ENCODE data around the gene PGM3. TPM values are rescaled to one million over a fixed set of nuclear protein-coding genes. Genes with fewer than 3 reads are reported as not detected.
"Not testable (repeated sequence)": the region's sequence is repeated elsewhere in the genome, so short reads cannot be mapped to it uniquely, and the experiment has no call there.

The PGM3 gene, protein sequence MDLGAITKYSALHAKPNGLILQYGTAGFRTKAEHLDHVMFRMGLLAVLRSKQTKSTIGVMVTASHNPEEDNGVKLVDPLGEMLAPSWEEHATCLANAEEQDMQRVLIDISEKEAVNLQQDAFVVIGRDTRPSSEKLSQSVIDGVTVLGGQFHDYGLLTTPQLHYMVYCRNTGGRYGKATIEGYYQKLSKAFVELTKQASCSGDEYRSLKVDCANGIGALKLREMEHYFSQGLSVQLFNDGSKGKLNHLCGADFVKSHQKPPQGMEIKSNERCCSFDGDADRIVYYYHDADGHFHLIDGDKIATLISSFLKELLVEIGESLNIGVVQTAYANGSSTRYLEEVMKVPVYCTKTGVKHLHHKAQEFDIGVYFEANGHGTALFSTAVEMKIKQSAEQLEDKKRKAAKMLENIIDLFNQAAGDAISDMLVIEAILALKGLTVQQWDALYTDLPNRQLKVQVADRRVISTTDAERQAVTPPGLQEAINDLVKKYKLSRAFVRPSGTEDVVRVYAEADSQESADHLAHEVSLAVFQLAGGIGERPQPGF
- 59.4 TPM for polyA plus RNA-seq (ENCODE audit: insufficient read length)
- long read RNA-seq, donor 1, full-length matches to known transcripts = 6 of 6 reads
- long read RNA-seq, donor 1, partial matches to known transcripts = 0 of 6 reads
- long read RNA-seq, donor 1, other reads (novel, unspliced or antisense) = 0 of 6 reads
- long read RNA-seq, donor 2, full-length matches to known transcripts = 3 of 9 reads
- long read RNA-seq, donor 2, partial matches to known transcripts = 6 of 9 reads
- long read RNA-seq, donor 2, other reads (novel, unspliced or antisense) = 0 of 9 reads
- long read RNA-seq, donor 3, full-length matches to known transcripts = 3 of 3 reads
- long read RNA-seq, donor 3, partial matches to known transcripts = 0 of 3 reads
- long read RNA-seq, donor 3, other reads (novel, unspliced or antisense) = 0 of 3 reads
- long read RNA-seq, donor 4 = 0 reads
- long read RNA-seq, donor 5, full-length matches to known transcripts = 9 of 9 reads
- long read RNA-seq, donor 5, partial matches to known transcripts = 0 of 9 reads
- long read RNA-seq, donor 5, other reads (novel, unspliced or antisense) = 0 of 9 reads
- long read RNA-seq, donor 6, full-length matches to known transcripts = 2 of 28 reads
- long read RNA-seq, donor 6, partial matches to known transcripts = 26 of 28 reads
- long read RNA-seq, donor 6, other reads (novel, unspliced or antisense) = 0 of 28 reads
- long read RNA-seq, donor 7, full-length matches to known transcripts = 9 of 9 reads
- long read RNA-seq, donor 7, partial matches to known transcripts = 0 of 9 reads
- long read RNA-seq, donor 7, other reads (novel, unspliced or antisense) = 0 of 9 reads
- long read RNA-seq, donor 8, full-length matches to known transcripts = 3 of 3 reads
- long read RNA-seq, donor 8, partial matches to known transcripts = 0 of 3 reads
- long read RNA-seq, donor 8, other reads (novel, unspliced or antisense) = 0 of 3 reads

DNA sequence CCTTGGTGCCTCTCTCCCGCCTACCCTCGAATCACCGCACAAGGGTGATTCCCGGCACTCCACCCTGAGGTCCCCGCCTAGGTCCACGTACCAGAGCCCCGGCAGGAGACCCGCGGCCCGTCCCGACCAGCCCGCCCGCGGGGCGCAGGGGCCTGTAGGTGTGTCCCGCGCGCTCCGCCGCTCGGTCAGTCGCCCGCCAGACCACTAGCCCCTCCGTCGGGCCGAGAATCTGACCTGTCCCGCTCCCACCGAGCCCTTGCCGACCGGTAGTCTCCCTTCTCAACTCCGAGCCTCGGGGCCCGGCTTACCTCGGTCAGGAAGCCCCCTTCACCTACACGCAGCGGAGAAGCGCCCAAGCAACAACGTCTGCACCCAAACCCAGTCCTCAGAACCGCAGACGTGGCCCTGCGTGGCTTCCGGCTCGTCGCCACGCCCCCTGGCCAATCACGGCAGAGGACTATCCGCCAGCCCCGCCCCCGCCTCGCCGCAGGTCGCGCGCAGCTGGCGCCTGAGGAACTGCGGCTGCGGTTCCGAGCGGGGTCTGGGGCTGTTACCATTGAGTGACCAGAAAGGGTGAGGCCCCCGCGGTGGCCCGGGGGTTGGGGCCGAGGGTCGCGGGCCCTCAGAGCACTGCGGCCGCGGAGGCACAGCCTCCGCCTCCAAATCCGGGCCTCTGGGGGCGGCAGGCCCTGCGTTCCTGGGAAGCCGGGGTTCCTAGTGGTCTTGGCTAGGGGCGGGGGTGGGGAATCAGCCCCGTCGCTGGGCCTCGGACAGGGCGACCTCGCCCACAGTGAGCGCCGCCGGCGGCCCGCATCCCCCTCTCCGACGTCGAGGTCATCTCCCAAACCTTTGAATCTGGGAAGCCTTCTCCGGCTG is at the start of gene PGM3, which contains the start of gene RWDD2A:
PGM3 (minus strand) TSS at position 395 of the 876 bp plus-strand sequence. CDS start 2,253 bp downstream, outside the sequence.
RWDD2A (plus strand) TSS at position 487 of the 876 bp plus-strand sequence. CDS start 1,095 bp downstream, outside the sequence.
- DNase-seq = peak; percentile 86

DNA sequence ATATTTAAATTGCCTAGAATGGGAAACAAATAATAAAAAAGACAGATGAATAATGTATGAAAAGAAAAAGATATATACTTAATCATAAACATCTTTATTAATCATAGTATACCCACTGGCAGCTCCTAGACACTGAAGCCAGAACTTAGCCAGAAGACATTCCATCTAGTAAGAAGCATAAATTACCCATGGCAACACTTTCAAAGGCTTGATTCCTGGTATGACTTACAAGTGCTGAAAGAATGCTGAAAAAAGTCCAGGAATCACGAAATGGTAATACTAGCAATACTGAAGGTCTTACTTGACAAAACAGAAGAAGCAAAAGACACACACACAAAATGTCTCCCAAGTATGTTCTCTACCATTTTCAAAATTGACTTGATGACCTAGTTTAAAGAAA is 38.1 kb upstream of the PGM3 start:
- no peak for DNase-seq

DNA sequence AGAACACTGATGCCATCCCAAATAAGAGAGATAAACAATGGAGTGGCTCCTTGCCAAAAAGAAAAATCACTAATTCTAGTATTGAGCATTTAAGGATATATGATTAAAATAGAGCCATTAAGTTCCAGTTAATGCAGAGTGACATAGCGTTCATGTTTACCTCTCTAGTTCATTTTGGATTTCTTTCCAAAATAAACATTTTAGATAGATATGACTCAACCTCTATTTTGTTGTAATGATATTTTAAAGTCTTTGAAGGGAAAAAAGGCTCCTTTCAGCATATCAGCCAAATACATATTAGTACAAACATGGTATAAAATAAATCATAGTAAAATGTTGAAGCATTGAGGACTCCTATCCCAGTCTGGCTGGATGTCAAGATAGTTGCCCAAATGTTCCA is 33.5 kb upstream of the PGM3 start:
- DNase-seq = no peak

DNA sequence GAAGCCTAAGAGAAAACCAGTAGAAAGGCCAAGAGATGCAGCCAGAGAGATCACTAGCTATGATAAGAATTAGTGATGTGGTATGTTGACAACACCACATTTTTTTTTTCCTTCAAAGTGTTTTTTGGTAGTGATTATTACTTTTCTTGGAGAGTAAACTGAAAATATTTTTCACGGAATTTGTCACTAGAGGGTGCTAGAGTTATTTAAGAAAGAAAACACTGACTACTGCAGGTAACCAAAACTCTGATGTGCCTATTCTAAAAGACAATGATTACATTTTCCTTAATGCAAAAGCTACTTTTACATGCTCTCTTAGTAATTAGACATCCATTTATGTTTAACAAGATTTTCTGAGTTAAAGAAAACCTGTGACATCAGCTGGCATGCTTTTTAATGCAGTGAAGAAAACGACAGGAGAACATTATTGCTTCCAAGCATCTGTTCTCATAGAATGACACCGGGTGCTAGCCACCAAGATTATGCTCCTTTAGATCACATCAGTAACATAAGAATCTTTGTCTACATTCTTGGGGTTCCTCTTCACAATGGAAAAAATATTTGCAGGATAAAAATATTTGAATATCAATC is 28.9 kb upstream of the PGM3 start:
- DNase-seq = peak; percentile 39

DNA sequence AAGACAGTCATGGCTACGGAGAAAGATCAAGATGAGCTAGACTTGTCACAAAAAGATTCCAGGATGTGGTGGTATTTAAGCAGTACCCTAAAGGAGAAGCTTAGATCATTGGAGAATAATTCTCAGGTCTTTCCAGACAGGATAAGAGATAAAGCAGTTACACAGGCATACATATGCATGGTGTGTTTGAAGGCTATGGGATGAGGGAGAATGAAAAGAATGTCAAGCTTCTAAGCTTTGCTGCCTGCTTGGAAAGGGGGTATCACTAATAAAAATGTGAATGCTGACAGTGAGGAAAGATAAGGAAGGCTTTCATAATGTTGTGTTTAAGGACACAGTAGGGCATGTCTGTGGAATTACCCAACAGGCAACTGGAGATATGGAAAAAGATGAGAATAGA is 28.2 kb upstream of the PGM3 start:
- DNase-seq = no peak

DNA sequence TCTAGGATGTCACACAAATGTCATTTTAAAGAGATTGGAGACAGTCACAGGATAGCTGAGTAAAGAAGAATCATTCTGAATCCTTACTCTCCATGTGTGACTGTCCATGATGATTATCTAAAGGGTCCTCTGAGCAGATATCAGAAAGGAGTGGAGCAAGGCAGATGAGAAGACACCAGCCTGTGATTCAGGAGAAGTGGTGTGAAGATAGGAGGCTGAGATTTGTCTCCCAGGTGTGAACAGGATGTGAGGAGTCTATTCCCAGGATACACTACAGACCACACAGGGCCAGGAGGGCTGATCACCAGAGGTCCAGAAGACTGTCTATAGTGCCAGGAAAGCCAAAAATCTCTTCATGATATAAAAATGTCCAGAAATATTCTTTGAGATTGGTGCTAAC is 27.1 kb upstream of the PGM3 start:
- DNase-seq = no peak

DNA sequence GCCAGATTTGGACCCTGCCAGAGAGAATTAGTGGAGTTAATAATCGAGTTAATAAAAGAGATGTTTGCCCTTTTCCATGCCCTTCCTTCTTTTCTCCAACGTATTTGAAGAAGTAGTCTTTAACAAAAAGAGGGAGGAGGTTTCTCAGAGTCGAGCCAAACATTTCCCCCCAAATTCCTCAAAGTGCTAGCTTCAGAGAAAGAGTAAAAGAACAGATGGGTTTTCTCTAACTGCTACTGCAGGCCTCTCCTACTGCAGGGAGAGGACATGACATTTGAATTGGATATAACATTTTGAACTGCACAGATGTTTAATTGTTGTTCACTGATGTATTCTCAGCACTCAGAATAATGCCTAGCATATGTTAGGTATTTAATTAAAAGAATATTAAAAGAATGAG is 25.6 kb upstream of the PGM3 start:
- DNase-seq = no peak

DNA sequence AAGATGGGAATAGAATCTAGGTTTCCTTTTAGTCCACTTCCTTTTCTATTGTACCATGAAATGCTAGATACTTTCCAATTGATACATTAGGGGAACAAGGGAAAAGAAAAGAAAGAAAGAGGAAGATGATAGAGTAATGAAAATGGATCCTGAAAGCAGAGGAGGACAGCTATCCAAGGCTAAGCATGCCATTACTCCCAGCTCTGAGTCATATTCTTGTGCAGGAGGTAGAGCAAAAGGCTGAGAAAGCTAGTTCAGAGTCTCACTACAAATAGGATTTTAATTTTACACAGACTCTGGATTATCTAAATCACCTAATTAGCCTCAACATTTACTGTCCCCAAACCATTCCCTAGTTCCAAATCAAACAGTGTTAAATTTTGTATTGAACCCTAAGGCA is 23.7 kb upstream of the PGM3 start:
- no peak for DNase-seq

DNA sequence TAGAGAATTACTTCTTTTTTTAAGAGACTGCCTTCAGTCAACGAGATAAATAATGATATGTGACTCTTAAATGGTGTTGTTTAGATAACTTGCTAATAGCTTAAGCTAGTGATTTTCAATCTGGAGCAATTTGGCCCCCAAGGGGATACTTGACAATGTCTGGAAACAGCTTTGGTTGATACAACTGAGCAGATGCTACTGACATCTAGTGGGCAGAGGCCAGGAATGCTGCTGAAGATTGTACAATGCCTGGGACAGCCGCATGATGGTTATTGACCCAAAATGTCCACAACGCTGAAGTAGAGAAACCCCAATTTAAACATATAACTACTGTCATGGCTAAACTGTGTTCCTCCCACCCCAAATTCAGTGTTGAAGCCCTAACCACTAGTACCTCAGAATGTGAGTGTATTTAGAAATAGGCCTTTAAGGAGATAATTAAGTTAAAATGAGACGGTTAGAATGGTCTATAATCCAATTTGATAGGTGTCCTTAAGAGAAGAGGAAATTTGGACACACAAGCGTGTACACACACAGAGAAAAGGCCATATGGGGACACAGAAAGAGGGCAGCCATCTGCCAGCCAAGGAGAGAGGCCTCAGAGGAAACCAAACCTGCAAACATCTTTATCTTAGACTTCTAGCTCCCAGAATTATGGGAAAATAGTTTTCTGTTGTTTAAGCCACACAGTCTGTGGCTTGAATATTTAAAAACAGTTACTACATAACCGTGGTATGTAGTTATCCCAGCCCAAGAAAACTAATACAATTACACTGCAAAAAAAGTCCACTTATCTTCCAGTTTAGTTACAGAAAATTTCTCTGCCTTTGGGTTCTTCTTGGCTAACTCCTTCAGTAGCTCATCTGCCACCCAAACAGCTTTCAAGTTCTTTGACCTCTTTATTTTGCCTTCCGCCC is 22.3 kb upstream of the PGM3 start:
- peak; percentile 61 for DNase-seq

DNA sequence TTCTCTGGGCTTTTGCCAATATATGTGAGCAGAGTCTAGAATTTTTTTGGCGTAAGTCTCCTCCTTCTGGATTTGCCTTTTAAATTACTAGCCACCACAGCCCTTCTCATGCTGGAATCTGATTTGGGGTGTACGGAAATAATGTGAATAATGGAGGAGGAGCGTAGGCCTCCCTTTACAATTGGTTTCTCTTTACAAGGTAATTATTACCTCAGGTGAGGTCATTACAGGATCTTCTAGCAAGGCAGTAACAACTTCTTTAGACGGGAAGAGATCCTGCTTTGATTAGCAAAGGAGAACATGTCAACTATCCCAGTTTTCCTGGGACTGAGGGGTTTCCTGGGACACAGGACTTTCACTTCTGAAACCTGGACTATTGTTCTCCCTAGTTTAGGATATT is 9.0 kb upstream of the PGM3 start:
- no peak for DNase-seq

DNA sequence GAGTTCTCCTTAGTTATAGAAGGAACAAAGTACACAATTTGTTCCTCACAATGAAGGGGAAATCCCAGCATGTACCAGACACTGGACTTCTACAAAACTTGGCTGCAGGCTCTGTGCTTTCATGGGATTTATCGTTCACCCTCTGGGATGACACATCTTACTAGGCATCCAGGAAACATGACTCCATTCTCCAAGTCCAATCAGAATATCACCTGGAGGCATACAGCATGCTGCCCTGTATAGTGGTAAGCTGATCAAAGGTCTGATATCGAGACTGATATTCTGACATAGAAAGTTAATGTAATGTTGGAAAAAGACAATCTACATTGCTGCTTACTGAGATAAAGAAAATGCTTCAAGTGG is 6.8 kb upstream of the PGM3 start:
- no peak for DNase-seq

DNA sequence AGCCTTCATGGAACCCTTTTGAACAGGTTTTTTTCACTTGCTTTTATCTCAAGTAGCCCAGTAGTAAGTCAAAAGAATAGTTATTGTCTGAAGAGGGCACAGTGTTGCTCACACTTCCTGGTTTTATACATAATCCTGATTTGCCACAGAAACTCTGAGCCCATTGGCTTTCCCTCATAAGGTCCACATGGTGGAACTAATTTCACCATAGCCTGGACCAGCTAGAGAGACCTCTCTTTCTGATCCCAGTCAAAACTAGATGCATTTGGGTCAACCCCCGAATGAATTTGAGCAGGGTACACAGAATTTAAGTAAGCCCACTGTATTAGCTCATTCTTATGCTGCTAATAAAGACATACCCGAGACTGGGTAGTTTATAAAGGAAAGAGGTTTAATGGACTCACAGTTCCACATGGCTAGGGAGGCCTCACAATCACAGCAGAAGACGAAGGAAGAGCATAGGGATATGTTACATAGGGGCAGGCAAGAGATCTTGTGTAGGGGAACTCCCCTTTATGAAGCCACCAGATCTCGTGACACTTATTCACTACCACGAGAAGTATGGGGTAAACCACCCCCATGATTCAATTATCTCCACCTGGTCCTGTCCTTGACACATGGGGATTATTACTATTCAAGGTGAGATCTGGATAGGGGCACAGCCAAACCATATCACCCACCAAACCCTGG is 6.3 kb upstream of the PGM3 start:
- DNase-seq = no peak

DNA sequence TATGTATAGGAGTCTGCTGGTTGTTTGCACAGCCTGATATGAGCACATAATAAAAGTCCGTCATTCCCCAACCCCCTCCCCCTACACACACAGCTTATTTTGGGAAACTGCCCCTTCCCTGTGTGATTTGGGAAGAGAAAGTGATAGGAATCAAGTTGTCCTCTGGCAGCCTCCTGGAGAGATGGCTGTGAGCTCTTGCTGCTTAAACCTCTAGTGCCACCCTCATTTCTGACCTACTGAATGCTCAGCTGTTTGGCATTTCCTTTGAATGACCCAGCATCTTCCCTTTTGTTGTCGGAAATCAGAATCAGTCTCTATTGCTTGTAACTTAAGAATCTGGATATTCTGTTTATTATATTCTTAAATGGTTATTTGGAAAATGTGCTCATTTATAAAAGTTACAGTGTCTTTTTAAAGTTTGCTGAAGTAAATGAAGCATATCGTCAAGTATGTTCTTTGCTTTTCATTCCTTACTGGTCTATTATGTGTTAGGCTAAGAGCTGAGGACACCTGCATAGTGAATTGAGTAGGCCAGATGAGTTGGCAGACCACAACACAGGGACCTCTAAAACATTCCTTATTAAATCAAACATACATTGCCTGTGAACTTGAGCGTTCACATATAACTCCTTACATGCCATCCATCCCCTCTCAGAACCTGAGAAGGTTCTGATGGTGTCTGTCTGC is 5.6 kb upstream of the PGM3 start:
- DNase-seq = no peak

DNA sequence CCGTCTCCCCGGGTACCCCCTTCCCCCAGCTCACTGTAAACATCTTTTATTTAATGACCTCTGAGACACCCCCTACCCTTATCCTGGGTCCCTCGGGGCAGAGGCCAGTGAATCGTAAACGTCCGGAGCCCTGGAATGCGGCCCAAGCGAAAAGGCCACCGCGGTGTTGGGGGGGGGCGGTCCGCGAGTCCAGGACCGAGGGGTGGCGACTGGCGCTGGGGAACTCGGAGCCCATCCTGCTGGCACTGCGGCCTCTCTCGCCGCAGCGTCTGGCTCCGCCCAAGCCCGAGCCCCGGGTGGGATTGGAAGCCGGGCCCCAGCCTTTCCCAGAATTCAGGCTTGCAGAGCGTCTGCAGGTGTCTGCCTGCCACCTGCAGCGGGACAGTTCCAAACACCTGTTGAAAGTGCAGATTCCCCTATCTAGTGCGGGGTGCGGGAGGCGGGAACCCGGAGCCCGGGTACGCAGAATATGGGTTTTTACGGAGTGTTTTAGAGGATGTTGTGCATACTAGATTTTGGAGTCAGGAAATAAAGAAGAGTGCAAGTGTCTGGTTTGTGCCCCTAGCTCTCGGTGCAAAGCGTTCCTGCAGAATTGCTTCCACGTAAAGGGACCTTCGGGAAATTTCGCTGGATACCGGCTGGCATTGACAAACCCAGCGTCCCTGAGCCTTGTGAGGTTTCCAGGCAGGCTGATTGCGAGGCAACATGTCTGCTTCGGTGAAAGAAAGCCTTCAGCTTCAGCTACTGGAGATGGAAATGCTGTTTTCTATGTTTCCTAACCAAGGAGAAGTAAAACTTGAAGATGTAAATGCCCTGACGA is 892 bp upstream of the PGM3 start:
- DNase-seq = peak; percentile 31

DNA sequence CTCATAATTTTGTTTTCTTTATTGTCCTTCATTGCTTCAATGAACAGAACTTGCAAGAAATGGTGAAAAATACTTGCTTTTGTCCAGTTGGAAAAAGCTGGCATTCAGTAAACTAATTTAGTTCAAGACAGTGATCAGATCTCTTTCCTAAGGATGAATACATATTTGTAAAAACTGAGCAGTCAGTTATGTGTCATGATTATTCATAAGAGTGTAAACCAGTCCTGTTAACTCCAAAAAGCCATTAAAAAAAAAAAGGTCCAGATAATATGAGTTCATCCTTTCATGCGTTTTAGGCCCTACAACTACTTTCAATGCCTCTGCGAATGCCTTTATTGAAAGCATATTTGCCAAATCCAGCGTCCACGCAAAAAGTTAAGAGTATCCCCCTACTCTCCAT is 609 bp downstream of the PGM3 start:
- DNase-seq = no peak

DNA sequence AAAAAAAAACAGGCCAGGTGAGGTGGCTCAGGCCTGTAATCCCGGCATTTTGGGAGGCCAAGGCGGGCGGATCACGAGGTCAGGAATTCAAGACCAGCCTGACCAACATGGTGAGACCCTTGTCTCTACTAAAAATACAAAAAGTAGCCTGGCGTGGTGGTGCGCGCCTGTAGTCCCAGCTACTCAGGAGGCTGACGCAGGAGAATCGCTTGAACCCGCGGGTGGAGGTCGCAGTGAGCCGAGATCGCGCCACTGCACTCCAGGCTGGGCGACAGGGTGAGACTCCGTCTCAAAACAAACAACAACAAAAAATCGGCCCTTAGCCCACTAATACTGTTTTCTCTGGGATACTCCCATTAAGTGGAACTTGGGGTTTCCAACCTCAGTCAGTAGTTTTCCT is 1.1 kb downstream of the PGM3 start:
- not testable (repeated sequence) for DNase-seq

DNA sequence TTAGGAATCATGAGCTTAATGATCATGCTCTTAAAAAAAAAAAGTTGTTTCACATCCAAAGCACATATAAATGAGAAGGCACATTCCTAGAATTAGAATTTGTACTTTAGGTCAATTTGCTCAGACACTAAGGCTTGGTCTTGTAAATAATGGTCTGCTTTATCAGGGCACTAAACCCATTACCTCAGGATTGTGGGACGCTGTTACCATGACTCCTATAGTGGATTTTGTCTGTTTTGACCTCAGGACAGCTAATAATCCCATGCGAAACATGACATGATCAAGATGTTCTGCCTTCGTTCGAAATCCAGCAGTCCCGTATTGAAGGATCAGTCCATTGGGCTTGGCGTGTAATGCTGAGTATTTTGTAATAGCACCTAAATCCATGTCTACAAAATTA is 2.4 kb downstream of the PGM3 start:
- DNase-seq = no peak

Measured in left kidney (tissue), 8 donors.